ENCODE measurements around the gene OR5T3.

- no peak for TF ChIP-seq EZH2phosphoT487 (conservative IDR thresholded peaks at IDR 0.05; ENCODE audit: low read length)
- no peak for TF ChIP-seq CTCF (IDR thresholded peaks at IDR 0.05; ENCODE audit: insufficient read depth, low read length, poor library complexity, severe bottlenecking)
Observed at GRCh38 chr11:56234155-56234554, 17.9 kb upstream of the OR5T3 start, which contains the start of gene OR5T2.
